Left lung (tissue), 10 donors: ENCODE measurements around the gene MORN1. TPM values are rescaled to one million over a fixed set of nuclear protein-coding genes. Genes with fewer than 3 reads are reported as not detected.
A peak's percentile ranks its signal among the peaks of the same experiment; 100 is the strongest.

ENCODE experiments used
- ATAC-seq: fragments of 200-7000 bp; cut with Tn5 transposase; one replicate; pipeline ENCODE4 v1.9.1; 2020; ENCODE audit warnings: moderate library complexity
- DNase-seq, 4 donors: peaks; one replicate each; pipeline ENCODE4 v3.0.0-alpha.2; 2013 to 2020
- H3K27ac ChIP-seq, 2 donors: fragments of 200-600 bp; sonication (generic) in 1 of 2; one replicate each; pipeline versions ENCODE4 v1.5.0 to v1.8.0; 2020 to 2021
- H3K27me3 ChIP-seq, 2 donors: fragments of 200-600 bp; sonication (generic) in 1 of 2; one replicate each; pipeline versions ENCODE4 v1.5.0 to v1.8.0; 2020 to 2021
- H3K36me3 ChIP-seq, 2 donors: fragments of 200-600 bp; sonication (generic) in 1 of 2; one replicate each; pipeline versions ENCODE4 v1.5.0 to v1.8.0; 2020 to 2021
- H3K4me1 ChIP-seq, 2 donors: fragments of 200-600 bp; one replicate each; pipeline ENCODE4 v1.8.0; 2021
- H3K4me3 ChIP-seq, 2 donors: fragments of 200-600 bp; sonication (generic) in 1 of 2; one replicate each; pipeline versions ENCODE4 v1.5.0 to v1.8.0; 2020 to 2021; ENCODE audit warnings: mild to moderate bottlenecking in 1 of 2
- H3K9me3 ChIP-seq, 2 donors: fragments of 200-600 bp; sonication (generic) in 1 of 2; one replicate each; pipeline versions ENCODE4 v1.5.0 to v1.8.0; 2020 to 2021
- CTCF ChIP-seq, 2 donors: fragments of 200-600 bp; sonication (generic) in 1 of 2; IDR thresholded peaks; one replicate each; pipeline versions ENCODE4 v1.5.0 to v1.8.0; 2021; ENCODE audit warnings: antibody characterized with exemption in 2 of 2
- intact Hi-C, 2 donors: fragments of 100-400 bp; cut with DNase I; formaldehyde crosslinking; loops; one replicate each; pipeline versions ENCODE4 v1.11.2 to v1.14.2; 2022
- polyA plus RNA-seq, 6 donors: library from polyadenylated mRNA; unstranded; fragments of 120-200 nt; gene quantifications; one replicate each; pipeline ENCODE4 v1.2.1, GENCODE V29; 2013; ENCODE audit not compliant: insufficient read length in 6 of 6
- total RNA-seq, 2 donors: library from RNA; stranded (reverse); fragmentation: NEBNext Ultra II Directional; extraction: Animal tissue kit (Norgen Biotek cat#: 25700); gene quantifications; one replicate each; pipeline ENCODE4 v1.2.1, GENCODE V29; 2021
- donor health status: DM: no; HTN: yes; CAD: no.
- donor health status: DM: no; HTN: no; CAD: no.

The MORN1 gene
- total and polyA plus RNA-seq, 8 donors = 7.5 to 17.8 (median 14.1) TPM

DNA sequence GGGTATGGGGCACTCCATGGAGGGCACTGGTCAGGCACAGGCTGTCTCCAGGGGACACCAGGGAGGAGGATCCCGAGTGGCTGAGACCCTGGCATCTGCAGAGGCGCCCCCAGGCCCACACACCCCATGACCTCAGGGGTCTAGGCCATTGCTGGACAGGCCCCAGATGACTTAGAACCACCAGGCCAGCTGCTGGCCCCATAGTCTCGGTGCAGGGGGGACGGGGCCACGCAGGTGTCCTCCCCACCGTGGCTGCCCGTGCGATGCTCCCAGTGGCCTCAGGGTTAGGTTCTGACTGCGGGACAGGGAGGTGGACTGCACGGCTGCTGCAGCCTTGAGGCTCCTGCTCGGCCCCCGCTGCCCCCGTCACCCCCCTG lies 44.0 kb downstream of the MORN1 start:
- Histone ChIP-seq H3K4me3 (no peak overlapping the region), H3K9me3 (no peaks in the 10 kb centered on the region), H3K36me3 (no peaks in the 10 kb centered on the region), H3K27ac (no peak overlapping the region), H3K27me3 (no peaks in the 10 kb centered on the region), H3K4me1 (no peaks in the 10 kb centered on the region)
- intact Hi-C loops = no loop called here
- DNase-seq (peak in 1 of 4 donors; percentile 28), ATAC-seq (no peak)
- TF ChIP-seq CTCF (IDR thresholded peaks at IDR 0.05) = no peak

DNA sequence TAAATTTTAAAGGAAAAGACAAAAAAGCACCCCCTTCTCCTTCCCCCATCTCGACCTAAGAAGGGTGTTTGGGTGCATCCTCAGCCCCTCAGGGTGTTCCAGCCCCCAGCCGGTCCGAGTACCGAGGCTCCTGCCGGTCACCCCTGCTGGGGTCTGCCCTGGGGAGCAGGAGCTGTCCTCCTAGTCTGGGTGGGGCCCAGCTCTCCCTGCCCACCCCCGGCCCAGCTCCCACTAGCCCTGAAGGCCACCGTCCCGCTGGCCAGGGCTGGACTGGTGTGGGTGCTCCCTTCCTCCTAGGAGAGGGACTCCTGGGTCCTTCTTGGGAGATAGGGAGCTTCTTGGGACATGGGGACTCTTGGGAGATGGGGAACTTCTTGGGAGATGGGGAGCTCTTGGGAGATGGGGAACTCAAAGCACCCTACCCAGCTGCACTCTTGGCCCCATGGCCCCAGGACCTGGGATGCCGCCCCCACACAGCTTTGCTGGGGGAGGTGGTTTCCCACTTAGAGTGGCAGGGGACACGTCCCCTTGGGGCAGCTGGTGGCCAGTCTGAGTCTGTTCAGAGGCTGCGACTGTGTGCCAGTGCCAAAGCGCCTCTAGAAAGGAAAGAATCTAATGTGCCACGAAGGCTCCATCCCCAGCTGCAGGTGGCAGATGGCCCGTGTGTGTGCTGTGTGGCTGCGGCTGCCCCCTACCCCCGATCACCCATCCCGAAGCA lies 44.5 kb downstream of the MORN1 start:
- H3K36me3 ChIP-seq = no peaks in the 10 kb centered on the region
- H3K9me3 ChIP-seq = no peaks in the 10 kb centered on the region
- DNase-seq (peak in 2 of 4 donors; percentile 22 to 51), ATAC-seq (no peak)
- no peak overlapping the region for H3K4me3 ChIP-seq
- intact Hi-C loops = no loop called here
- no peak overlapping the region for H3K27ac ChIP-seq
- no peaks in the 10 kb centered on the region for H3K4me1 ChIP-seq
- TF ChIP-seq CTCF (IDR thresholded peaks at IDR 0.05) = no peak
- no peaks in the 10 kb centered on the region for H3K27me3 ChIP-seq

- Histone ChIP-seq H3K4me3 (no peak overlapping the region), H3K9me3 (no peaks in the 10 kb centered on the region), H3K27ac (no peak overlapping the region), H3K27me3 (no peaks in the 10 kb centered on the region), H3K36me3 (no peaks in the 10 kb centered on the region), H3K4me1 (no peaks in the 10 kb centered on the region)
- ATAC-seq = no peak
- peak in 2 of 4 donors; percentile 21 to 70 for DNase-seq
- intact Hi-C loops = no loop called here
- TF ChIP-seq CTCF (IDR thresholded peaks at IDR 0.05) = no peak
These were observed 45.9 kb downstream of the MORN1 start for GRCh38 chr1:2345297-2346075.

DNA sequence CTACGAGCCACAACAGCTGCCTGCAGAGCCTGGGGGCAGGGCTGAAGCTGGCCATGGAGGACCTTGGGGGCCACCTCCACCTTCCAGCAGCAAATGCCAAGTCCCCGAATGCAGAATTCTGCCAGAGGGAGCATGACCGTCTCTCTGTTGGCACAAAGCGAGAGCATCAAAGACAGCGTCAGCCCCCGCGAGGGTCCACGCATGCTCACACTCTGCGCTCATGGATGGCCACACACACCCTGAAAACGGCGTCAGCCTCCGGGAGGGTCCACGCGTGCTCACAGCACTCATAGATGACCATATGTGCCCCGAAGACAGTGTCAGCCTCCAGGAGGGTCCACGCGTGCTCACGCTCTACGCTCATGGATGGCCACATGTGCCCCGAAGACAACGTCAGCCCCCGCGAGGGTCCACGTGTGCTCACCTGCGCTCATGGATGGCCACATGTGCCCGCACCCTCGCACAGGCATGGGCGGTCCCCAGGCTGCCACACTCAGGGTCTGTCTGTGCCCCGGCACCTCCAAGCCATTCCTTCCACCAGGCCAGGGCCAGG lies 46.5 kb downstream of the MORN1 start:
- no peaks in the 10 kb centered on the region for H3K27me3 ChIP-seq
- no peaks in the 10 kb centered on the region for H3K9me3 ChIP-seq
- no peak for TF ChIP-seq CTCF (IDR thresholded peaks at IDR 0.05)
- ATAC-seq (no peak), DNase-seq (peak in 2 of 4 donors; percentile 22 to 70)
- intact Hi-C loops = no loop called here
- no peaks in the 10 kb centered on the region for H3K36me3 ChIP-seq
- H3K4me1 ChIP-seq = no peaks in the 10 kb centered on the region
- no peak overlapping the region for H3K27ac ChIP-seq
- no peak overlapping the region for H3K4me3 ChIP-seq

GRCh38 chr1:2344121-2344681 lies 47.2 kb downstream of the MORN1 start:
- no peak for TF ChIP-seq CTCF (IDR thresholded peaks at IDR 0.05)
- Histone ChIP-seq H3K27me3 (no peaks in the 10 kb centered on the region), H3K27ac (no peak overlapping the region), H3K9me3 (no peaks in the 10 kb centered on the region), H3K4me3 (no peak overlapping the region), H3K4me1 (no peaks in the 10 kb centered on the region), H3K36me3 (no peaks in the 10 kb centered on the region)
- intact Hi-C loops = no loop called here
- peak in 1 of 4 donors; percentile 76 for DNase-seq
- no peak for ATAC-seq
